Panc1 (cell line): ENCODE measurements around the gene ME1. TPM values are rescaled to one million over a fixed set of nuclear protein-coding genes. Genes with fewer than 3 reads are reported as not detected.

Experiments used
- ATAC-seq: fragments of 200-7000 bp; cut with Tn5 transposase; 2 replicates; pipeline ENCODE4 v1.9.1; 2020; ENCODE audit warnings: mild to moderate bottlenecking, moderate library complexity
- BruUV-seq: library from RNA; stranded (reverse); fragments of 400-500 nt; replicated peaks from 2 replicates; lab custom pipeline; 2021; lab: Mats Ljungman, UMichigan
- CTCF ChIA-PET: fragments of 300-600 bp; sonication (Branson Sonifier 250); formaldehyde crosslinking; loops from one replicate; lab custom pipeline; 2022; ENCODE audit warnings: antibody characterized with exemption; lab: Charles Lee
- POLR2A ChIA-PET: fragments of 300-600 bp; sonication (Branson Sonifier 250); formaldehyde crosslinking; loops from one replicate; lab custom pipeline; 2022; ENCODE audit warnings: antibody characterized with exemption; lab: Charles Lee
- DNase-seq: peaks from one replicate; pipeline ENCODE4 v3.0.0-alpha.2; 2010; ENCODE audit warnings: low read depth, low spot score
- H3K27ac ChIP-seq: 2 replicates; pipeline ENCODE4 v1.5.1; 2011; ENCODE audit warnings: mild to moderate bottlenecking, low read length, inconsistent platforms
- H3K27me3 ChIP-seq: fragments of 200-500 bp; sonication (Bioruptor generic); 2 replicates; pipeline ENCODE4 v1.6.0; 2014; ENCODE audit warnings: low read length, inconsistent platforms; ENCODE audit not compliant: control insufficient read depth, insufficient read depth
- H3K36me3 ChIP-seq: fragments of 200-500 bp; sonication (Bioruptor generic); 2 replicates; pipeline ENCODE4 v1.5.1; 2014; ENCODE audit warnings: inconsistent platforms, mild to moderate bottlenecking, low read length, moderate library complexity; ENCODE audit not compliant: control insufficient read depth, insufficient read depth
- H3K4me1 ChIP-seq: 2 replicates; pipeline ENCODE4 v1.5.1; 2011; ENCODE audit warnings: inconsistent platforms, mild to moderate bottlenecking, low read length, moderate library complexity; ENCODE audit not compliant: control insufficient read depth, insufficient read depth
- H3K4me3 ChIP-seq, 2 experiments: 2 replicates each; pipeline ENCODE4 v1.5.1; 2011 to 2012; ENCODE audit warnings: low read depth in 2 of 2, low read length in 2 of 2, mild to moderate bottlenecking in 2 of 2, inconsistent platforms in 1 of 2, moderate library complexity in 1 of 2
- H3K9me3 ChIP-seq: fragments of 200-500 bp; sonication (Bioruptor generic); 2 replicates; pipeline ENCODE4 v1.5.1; 2014; ENCODE audit warnings: low read depth, mild to moderate bottlenecking, inconsistent platforms, low read length, moderate library complexity; ENCODE audit not compliant: control insufficient read depth, insufficient read depth
- POLR2AphosphoS5 ChIP-seq: IDR thresholded peaks from 2 replicates; pipeline ENCODE4 v1.6.1; 2012; ENCODE audit warnings: mild to moderate bottlenecking, low read depth, low read length, moderate library complexity
- SIN3A ChIP-seq: IDR thresholded peaks from 2 replicates; pipeline ENCODE4 v1.6.1; 2012; ENCODE audit warnings: low read depth, mild to moderate bottlenecking, low read length, moderate library complexity, borderline replicate concordance; ENCODE audit not compliant: insufficient read depth
- TCF7L2 ChIP-seq: IDR thresholded peaks from 2 replicates; pipeline ENCODE4 v1.6.1; 2011; ENCODE audit warnings: mild to moderate bottlenecking, low read depth, low read length, inconsistent platforms
- in situ Hi-C: cut with HindIII; loops from 2 replicates; pipeline ENCODE4 v1.10.0; 2016; ENCODE audit warnings: low sequenced_read_pairs, low pct_unique_long_range_greater_than_20kb
- intact Hi-C: fragments of 100-400 bp; cut with micrococcal nuclease; formaldehyde crosslinking; loops from one replicate; pipeline ENCODE4 v1.10.0; 2022; ENCODE audit not compliant: unreplicated experiment
- total RNA-seq: library from RNA; stranded (reverse); gene quantifications from one replicate; pipeline ENCODE4 v1.2.1, GENCODE V29; 2021; ENCODE audit not compliant: unreplicated experiment
- TF ChIP-seq, protein P1 (sequence below), 2 experiments: IDR thresholded peaks; 2 replicates each; pipeline ENCODE4 v1.6.1; 2011 to 2012; ENCODE audit warnings: low read depth in 2 of 2, control low read depth in 1 of 2, low read length in 1 of 2, mild to moderate bottlenecking in 1 of 2, moderate library complexity in 1 of 2; ENCODE audit not compliant: insufficient read depth in 1 of 2
- TF ChIP-seq, protein P2 (sequence below): fragments of 450-650 bp; IDR thresholded peaks from 2 replicates; pipeline ENCODE4 v1.5.1; 2017; ENCODE audit warnings: mild to moderate bottlenecking

ME1 gene
- total RNA-seq, 1 experiment from 2014 or later, result 19.7 TPM

DNA sequence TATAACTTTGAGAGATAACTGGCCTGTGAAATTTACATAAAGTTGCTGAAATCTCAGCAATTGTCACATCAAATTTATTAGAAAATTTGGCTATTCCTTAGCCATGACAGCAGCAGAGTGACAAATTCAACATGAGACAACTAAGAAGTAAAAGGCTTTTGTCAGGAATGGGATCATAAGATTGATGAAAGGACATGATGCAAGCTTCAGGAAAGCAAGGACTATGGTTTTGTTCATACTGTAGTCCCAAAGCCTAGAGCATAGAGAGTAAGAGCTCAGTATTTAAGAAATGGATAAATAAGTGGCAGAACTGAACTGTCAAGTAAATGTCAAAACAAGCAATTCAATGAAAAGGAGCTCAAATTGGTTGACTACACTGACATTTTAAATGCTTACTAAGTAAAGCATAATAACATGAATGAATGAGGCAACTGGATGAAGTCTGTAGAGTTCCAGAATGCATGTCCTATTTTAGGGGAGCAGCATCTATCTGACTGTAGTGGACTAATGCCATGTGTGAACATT lies 250.4 kb downstream of the ME1 start:
- intact Hi-C loops, result no loop called here
- ChIA-PET CTCF (no interaction called here), POLR2A (no interaction called here)
- Histone ChIP-seq H3K9me3 (no peaks in the 10 kb centered on the region), H3K27me3 (no peaks in the 10 kb centered on the region), H3K36me3 (peaks cover 28% of the 10 kb centered on the region), H3K4me1 (no peaks in the 10 kb centered on the region), H3K27ac (no peak overlapping the region), H3K4me3 (no peak overlapping the region)
- in situ Hi-C loops, result no loop called here
- DNase-seq (no peak), ATAC-seq (no peak)
- no TSS peak for BruUV-seq
- TF ChIP-seq SIN3A (no peak), TCF7L2 (no peak), POLR2AphosphoS5 (no peak)
- TF ChIP-seq, protein P1, sequence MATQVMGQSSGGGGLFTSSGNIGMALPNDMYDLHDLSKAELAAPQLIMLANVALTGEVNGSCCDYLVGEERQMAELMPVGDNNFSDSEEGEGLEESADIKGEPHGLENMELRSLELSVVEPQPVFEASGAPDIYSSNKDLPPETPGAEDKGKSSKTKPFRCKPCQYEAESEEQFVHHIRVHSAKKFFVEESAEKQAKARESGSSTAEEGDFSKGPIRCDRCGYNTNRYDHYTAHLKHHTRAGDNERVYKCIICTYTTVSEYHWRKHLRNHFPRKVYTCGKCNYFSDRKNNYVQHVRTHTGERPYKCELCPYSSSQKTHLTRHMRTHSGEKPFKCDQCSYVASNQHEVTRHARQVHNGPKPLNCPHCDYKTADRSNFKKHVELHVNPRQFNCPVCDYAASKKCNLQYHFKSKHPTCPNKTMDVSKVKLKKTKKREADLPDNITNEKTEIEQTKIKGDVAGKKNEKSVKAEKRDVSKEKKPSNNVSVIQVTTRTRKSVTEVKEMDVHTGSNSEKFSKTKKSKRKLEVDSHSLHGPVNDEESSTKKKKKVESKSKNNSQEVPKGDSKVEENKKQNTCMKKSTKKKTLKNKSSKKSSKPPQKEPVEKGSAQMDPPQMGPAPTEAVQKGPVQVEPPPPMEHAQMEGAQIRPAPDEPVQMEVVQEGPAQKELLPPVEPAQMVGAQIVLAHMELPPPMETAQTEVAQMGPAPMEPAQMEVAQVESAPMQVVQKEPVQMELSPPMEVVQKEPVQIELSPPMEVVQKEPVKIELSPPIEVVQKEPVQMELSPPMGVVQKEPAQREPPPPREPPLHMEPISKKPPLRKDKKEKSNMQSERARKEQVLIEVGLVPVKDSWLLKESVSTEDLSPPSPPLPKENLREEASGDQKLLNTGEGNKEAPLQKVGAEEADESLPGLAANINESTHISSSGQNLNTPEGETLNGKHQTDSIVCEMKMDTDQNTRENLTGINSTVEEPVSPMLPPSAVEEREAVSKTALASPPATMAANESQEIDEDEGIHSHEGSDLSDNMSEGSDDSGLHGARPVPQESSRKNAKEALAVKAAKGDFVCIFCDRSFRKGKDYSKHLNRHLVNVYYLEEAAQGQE (IDR thresholded peaks at IDR 0.05; ENCODE audit: insufficient read depth in 1 of 2, low read depth in 2 of 2, low read length in 1 of 2), result no peak
- TF ChIP-seq, protein P2, sequence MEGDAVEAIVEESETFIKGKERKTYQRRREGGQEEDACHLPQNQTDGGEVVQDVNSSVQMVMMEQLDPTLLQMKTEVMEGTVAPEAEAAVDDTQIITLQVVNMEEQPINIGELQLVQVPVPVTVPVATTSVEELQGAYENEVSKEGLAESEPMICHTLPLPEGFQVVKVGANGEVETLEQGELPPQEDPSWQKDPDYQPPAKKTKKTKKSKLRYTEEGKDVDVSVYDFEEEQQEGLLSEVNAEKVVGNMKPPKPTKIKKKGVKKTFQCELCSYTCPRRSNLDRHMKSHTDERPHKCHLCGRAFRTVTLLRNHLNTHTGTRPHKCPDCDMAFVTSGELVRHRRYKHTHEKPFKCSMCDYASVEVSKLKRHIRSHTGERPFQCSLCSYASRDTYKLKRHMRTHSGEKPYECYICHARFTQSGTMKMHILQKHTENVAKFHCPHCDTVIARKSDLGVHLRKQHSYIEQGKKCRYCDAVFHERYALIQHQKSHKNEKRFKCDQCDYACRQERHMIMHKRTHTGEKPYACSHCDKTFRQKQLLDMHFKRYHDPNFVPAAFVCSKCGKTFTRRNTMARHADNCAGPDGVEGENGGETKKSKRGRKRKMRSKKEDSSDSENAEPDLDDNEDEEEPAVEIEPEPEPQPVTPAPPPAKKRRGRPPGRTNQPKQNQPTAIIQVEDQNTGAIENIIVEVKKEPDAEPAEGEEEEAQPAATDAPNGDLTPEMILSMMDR, result no peak

DNA sequence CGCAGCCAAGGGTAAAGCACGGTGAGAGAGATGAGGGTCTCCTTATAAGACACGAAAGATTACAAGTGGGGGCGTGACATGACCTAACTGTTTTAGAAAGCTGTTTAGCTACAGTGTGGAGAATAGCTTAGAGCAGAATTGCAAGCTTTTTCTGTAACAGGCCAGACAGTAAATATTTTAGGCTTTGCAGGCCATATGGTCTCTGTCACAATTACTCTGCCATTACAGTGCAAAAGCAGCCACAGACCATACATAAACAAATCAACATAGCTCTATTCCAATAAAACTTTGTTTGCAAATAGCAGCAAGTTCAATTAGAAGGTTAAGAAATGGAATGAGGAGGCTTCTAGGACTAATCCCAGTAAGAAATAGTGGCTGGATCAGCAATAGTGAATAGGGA lies 254.6 kb downstream of the ME1 start:
- CTCF ChIA-PET, result no interaction called here
- in situ Hi-C loops, result no loop called here
- BruUV-seq, result no TSS peak

More for the DNA sequence above, 254.6 kb downstream of the ME1 start:
- Histone ChIP-seq H3K27me3 (no peaks in the 10 kb centered on the region), H3K4me1 (no peaks in the 10 kb centered on the region), H3K4me3 (no peak overlapping the region), H3K9me3 (no peaks in the 10 kb centered on the region), H3K36me3 (peaks cover 29% of the 10 kb centered on the region), H3K27ac (no peak overlapping the region)
- ATAC-seq, result no peak
- TF ChIP-seq TCF7L2 (no peak), SIN3A (no peak), POLR2AphosphoS5 (no peak)
- TF ChIP-seq, protein P2, result no peak
- TF ChIP-seq, protein P1 (IDR thresholded peaks at IDR 0.05; ENCODE audit: insufficient read depth in 1 of 2, low read depth in 2 of 2, low read length in 1 of 2), result no peak
- POLR2A ChIA-PET, result interaction anchor here (0.6 kb wide), 1 partner anchor 10 kb away, joined by 3 read pairs; no protein-coding TSS in a partner anchor
- intact Hi-C loops, result no loop called here
- DNase-seq, result no peak
